Retinal pigment epithelial cell (primary cell): Measurements from ENCODE around the gene RAPGEF1.

Experiments used
- DNase-seq: peaks from one replicate; pipeline ENCODE4 v3.0.0-alpha.2; 2010; ENCODE audit warnings: low read depth
- H3K4me3 ChIP-seq: 2 replicates; pipeline ENCODE4 v1.5.1; 2011; ENCODE audit warnings: mild to moderate bottlenecking, low read length, control low read depth, moderate library complexity
- TF ChIP-seq, protein P1 (sequence below): conservative IDR thresholded peaks from 2 replicates; pipeline ENCODE4 v1.5.1; 2011; ENCODE audit warnings: low read depth, low read length, control low read depth, inconsistent platforms

The RAPGEF1 gene

DNA sequence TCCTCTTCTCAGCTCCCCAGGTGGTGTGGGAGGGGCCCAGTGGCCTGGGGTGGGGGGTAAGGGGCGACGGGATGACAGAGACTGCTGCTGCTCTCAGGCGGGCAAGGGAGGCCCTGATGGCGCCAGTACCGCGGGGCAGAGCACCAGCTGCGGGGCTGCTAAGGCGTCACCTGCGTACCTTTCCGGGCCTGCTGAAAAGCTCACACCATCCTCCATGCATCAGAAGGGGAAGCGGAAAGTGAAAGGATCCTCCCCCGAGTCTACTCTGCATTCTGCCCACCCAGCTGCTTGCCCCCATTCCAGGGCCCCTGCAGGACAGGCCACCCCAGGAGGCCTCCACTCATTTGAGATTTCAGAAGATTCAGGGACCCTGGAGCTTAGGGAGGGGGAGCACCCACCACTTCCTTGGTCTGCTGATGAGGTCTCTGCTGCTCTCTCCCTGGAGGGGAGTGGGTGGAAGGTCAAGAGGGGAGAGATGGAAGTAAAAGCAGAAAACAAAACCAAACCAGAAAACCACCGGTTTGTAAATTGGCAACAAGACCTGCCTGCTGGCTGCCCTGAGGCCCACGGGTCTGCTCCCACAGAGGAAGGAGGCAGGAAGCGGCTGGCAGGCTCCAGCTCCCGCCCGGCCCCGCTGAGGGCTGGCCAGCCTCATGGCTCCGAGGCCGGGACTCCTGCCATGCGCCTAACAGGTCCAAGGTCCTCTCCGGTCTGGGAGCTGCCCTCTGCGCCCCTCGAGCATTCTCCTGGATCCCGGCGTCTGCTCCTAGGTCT, 161.0 kb downstream of the RAPGEF1 start:
- TF ChIP-seq, protein P1, sequence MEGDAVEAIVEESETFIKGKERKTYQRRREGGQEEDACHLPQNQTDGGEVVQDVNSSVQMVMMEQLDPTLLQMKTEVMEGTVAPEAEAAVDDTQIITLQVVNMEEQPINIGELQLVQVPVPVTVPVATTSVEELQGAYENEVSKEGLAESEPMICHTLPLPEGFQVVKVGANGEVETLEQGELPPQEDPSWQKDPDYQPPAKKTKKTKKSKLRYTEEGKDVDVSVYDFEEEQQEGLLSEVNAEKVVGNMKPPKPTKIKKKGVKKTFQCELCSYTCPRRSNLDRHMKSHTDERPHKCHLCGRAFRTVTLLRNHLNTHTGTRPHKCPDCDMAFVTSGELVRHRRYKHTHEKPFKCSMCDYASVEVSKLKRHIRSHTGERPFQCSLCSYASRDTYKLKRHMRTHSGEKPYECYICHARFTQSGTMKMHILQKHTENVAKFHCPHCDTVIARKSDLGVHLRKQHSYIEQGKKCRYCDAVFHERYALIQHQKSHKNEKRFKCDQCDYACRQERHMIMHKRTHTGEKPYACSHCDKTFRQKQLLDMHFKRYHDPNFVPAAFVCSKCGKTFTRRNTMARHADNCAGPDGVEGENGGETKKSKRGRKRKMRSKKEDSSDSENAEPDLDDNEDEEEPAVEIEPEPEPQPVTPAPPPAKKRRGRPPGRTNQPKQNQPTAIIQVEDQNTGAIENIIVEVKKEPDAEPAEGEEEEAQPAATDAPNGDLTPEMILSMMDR = no peak
- no peak overlapping the region for H3K4me3 ChIP-seq
- no peak for DNase-seq

DNA sequence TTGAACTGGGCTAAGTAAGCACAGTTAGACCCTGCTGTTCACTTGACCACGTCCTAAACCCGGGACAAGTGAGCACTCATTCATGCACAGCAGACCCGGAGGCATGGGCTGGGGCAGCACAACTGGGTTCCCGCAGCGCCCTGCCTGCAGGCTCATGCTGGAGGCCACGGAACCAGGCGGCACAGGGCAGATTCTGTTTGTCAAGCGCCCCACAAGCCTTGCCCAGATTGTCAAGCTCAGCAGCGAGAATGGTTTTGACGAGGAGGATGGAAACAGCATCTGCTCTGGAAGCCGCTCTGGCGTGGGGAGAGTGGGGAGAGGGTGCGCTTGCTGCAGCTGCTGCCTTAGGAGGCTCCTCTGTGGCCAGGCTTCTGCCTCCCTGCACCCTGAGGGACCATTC, 161.9 kb downstream of the RAPGEF1 start:
- TF ChIP-seq, protein P1 = no peak
- H3K4me3 ChIP-seq = no peak overlapping the region
- no peak for DNase-seq

DNA sequence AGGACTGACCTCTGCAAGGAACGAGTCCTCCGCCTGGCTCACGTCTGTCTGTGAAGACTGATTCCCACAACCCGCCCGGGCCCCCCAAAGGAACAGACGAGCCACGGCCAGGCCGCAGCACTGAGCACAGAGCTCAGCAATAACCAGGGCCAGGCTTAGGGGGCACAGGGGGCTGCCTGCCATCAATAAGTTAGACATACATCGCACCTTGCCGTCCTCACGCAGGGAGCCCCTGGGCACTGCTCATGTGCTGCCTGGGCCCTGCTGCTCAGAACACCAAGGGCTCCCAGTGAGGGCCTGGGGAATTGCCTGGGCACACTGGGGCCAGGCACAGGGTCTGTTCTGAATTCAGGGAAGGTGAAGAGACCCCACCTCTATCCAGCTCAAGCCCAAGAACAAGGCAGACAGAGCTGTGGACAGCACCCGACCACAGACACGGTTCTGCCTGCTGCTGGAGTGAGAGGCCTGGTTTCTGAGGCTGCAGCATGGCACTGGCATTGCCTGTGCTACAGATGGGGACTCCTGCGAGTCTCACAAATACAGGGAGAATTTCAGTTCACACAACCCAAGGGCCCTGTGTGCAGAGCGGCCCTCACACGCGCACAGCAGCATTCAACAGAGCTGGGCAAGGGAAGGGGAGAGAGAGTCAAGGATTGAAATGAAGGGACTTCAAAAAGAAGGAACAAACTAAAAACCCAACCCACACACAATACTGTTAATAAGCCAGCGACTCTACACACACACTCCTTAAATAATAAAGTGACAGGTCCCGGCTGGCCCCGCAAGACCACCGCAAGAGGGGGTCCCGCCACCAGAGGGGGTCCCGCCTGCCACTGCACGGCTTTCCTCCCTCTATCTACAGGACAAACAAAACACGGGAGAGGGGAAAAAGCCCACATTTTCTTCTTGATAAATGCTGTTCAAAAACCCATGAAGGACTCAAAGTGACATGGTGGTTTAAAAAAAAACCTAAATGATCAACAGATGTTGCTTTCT, 162.6 kb downstream of the RAPGEF1 start:
- H3K4me3 ChIP-seq = no peak overlapping the region
- TF ChIP-seq, protein P1 = no peak
- no peak for DNase-seq

DNA sequence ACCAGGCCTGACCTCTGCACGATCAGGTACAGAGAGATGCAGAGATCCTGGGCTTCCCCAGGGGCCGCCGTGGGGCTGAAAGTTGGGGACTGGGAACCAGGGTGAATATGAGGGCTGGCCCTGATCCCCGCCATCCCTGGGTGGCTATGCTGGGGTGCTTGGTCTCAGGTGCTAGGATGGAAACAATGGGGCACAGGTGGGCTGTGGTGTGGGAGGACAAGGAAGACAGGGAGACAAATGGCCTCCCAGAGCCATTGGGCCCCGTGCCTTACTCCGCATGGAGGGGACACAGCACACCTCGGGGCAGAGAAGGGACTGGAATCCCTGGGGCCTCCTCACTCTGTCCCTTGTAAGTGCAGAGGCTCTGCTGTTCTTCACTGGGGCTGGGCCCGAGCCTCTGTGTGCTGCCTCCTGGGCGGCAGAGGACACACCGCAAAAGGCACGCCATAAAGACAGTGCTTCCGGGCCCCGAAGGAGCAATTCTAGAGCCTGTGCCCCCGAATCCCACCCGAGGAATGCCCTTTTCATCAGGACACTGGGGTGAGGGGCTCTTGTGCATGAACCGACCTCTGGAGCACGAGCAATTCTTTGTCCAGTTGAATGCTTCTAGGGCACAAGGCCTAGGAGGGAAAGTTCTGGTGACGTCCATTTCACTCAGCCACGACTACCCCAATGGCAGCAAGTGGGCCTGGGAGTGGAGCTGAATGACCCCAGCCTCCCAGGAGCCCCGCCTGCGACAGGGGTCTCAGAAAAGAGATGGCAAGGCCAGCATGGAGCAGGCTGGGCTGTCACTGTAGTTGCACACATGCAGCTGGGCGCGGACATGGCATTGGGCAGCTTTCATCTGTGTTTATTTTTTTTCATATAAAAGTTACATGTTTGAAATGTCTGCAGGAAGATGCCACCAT, 163.7 kb downstream of the RAPGEF1 start:
- no peak overlapping the region for H3K4me3 ChIP-seq
- TF ChIP-seq, protein P1 = no peak
- DNase-seq = no peak

DNA sequence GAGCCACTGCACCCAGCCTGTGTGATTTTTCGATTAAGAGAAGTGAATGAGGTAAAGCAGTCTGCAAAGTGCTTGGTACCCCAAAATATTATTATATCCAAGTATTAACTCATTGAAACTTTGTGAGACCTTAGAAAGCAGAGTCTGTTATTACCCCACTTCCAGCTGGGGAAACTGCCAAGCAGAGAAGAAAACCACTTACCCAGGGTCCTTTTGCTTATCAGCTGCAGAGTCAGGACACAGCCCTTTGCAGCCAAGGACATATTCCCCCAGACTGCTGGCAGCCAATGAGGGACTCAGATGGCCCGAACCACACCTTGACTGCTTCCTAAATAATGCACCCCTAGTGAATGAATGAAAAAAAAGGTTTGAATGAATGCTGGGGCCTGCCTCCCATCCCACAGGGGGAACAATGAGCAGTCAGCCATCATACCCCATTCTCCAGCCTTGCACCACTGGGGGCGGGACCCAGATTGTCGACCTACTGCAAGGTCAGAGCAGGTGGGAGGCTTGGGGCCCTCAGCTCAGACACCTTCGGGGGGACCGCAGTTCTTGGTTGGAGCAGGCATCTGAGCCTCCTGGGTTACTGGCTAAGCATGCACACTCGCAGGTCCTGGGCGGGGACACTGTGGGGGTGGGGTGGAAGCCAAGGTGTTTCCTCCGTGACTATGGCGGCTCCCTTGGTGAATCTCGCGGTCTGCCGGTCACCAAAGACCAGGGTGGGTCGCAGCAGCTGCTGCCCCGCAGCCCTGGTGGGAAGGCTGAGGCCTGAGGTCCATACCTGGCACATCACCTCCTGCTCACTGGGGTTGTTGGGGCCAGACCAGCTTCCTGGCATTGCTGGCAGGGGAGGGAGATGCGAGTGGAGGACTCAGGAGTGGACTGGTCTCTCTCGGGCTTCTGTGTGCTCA, 164.9 kb downstream of the RAPGEF1 start:
- H3K4me3 ChIP-seq = no peak overlapping the region
- no peak for DNase-seq
- TF ChIP-seq, protein P1 = no peak

DNA sequence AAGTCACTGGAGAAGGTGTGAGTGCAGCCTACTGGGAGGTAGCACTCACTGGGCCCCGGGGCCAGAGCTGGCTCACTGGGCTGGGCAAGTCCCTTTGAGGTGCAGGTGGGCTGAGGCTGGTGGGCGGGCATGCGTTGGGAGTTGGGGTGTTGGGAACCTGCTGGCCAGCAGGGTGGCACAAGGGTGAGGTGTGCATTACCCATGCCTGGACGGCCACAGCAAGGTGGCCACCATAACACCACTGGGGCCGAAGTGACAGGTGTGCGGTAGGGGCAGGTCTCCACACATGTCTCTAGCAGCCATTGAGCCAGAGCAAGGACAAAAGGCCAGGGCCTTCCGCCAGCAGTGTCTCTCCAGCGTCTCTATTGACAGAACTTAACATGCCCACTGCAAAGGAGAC, 172.0 kb downstream of the RAPGEF1 start:
- TF ChIP-seq, protein P1 = no peak
- no peak for DNase-seq
- H3K4me3 ChIP-seq = no peak overlapping the region
